ENCODE data around the gene TFCP2L1.

TFCP2L1 gene

DNA sequence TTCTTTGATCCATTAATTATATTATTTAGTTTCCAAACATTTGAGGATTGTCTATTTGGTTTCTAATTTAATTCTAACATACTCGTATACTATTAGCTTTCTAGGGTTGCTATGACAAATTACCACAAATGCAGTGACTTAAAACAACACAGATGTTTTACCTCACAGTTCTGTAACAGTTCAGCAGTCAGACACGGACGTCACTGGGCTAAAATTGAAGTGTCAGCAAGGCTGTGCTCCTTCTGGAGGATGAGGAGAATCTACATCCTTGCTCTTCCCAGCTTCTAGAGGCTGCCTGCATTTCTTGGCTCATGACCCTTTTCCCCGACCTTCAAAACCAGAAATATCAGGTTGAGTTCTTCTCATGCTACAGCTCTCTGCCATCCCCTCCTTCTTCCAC is 117.6 kb downstream of the TFCP2L1 start:
- no peak for DNase-seq

All from NK-92 treated with Interleukin-12 subunit alpha and Interleukin-12 subunit beta, amount 100 ng/mL, for 24 hours (cell line).